ENCODE data around the gene DRC1.
"Not testable (repeated sequence)": the region's sequence is repeated elsewhere in the genome, so short reads cannot be mapped to it uniquely, and the experiment has no call there.

DRC1 gene

DNA sequence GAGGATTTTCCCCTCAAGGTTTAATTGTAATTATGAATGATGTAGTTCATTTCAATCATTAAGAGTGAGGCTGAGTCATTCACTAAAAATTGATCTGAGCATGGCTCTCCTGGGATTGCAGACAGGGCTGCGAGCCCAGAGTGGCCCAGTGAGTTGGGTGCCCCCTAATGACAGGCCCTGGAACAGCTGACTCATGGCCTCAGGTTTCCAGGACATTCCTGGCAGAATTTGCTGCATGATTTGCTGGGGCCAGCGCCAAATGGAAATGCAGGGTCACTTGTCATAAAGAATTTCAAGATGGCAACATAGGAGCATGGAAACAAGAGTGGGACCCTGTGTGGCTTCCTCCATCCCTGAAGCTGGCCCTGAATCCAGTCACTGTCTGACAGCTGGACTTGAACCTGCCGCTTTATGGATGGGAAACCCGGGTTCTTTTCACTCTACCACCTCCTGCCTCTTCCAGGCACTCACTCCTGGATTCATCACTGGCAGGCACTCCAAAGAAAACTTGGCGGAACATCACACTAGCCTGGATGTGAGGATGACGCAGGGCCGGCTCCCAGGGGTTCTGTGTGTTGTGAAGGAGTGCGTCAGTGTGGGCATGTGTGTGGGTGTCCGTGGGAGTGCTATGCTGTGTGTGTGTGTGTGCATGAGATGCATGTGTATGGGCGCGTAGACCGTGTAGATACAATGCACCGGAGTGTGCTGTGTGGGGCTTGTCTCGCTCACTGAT, 61.0 kb downstream of the DRC1 start:
- DNase-seq (ENCODE audit: low read depth in 1 of 2, low spot score in 1 of 2), result no peak

DNA sequence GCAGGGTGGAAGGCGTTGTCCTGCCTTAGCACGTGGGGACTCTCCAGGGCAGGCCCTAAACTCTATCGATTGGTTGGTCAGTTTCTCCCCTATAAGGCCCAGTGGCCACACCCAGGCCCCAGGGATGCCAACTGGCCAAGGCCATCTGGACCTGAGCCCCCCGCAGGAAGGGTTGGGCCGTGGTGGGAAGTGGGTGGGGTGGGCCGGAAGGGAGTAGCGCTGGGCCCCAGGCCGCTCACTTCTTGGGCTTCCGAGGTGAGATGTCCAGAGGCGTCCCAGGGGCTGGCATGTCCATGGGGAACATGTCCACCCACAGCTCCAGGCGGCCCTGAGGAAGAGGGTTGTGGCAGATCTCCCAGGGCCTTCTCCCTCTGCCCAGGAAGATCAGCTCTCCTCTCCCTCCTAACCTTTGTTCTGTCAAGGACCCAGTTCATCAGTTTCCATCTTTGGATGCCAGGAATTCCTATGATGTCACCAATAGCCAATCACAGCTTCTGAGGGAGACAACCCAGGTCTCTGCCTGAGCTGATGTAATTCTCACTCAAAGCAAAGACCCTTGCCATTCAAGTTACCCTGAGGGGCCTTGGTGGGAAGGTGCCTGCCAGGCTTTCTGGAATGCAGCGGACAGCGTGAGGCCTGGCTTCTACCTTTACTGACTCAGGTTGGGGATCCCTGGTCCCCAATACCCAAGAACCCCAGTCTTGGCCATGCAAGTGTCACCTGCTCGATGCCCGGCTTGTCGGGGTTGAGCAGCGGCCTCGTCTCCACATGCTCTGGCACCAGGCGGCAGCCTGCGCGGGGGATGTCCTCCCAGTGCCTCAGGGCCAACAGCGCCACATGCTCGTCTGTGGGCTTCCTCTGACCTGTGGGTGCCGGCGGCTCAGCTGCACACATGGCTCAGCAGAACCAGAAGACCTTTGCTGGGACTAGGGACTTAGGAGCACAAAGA, 61.8 kb downstream of the DRC1 start:
- DNase-seq (ENCODE audit: low read depth in 1 of 2, low spot score in 1 of 2), result no peak

DNA sequence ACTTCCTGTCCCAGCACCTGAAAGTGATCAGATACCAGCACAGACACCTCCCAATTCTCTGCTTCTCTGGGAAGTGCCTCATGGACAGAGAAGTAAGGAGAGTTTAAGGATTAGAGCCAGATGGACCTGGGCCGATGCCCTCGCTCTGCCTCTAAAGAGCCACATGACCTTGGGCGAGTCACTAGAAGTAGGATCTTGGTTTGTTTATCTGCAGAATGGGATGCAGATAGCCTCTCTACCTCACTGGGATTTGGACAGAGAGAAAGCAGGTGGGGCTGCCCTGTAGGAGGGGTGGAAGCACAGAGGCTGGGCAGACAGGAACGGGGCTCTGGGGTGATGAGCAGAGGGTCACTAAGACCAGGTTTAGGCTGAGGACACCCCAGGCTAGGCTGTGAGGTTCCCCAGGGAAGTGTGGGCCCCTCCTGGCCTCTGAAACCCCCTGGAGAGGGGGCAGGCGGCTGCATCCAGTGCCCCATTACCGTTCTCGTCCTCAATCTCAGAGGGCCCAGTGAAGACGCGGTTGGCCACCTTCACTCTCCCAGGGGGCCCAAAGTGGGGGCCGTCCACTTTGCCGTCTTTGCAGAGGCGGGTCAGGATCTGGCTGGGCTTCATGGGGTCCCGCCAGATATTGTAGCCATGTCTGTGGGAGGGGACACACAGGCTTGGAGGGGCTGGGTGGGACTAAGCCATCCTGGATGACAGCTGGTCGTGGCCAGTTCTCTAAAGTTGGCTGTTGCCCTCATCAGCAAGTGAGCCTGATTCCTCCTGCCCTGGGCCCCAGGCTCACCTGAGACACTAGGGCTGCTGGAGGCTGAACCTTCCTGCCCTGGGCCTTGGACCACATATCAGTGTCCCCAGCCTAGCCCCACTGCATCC, 62.9 kb downstream of the DRC1 start:
- DNase-seq (ENCODE audit: low read depth in 1 of 2, low spot score in 1 of 2), result no peak

DNA sequence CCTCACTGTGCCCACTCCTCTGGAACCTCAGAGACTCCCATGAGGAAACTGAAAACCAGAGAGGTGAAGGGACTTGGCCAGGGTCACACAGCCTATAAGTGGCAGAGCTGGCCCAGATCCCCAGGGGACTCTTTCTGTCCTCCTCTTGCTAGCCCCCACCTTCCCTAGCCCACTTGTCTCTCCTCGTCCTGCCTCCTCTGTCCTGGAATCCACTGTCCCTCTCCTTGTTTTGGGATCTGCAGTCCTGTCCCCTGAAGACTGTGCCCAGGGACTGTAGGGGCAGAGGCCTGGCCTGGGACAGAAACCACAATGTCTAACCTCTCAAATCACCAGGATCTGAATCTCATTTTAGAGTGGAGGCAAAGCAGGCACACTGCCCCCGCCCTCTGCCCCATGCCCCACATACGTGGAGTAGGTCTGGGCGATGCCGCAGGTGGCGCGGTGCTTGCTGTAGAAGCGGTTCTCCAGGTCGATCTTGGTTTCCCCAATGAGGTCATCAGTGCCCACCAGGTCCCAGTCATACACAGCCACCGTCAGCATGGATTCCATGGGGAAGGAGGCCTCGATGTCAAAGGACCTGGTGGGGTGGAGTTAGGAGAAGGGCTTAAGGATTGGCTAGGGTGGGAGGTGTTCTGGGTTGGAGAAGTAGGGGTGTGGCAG, 63.7 kb downstream of the DRC1 start:
- no peak for DNase-seq (ENCODE audit: low read depth in 1 of 2, low spot score in 1 of 2)

DNA sequence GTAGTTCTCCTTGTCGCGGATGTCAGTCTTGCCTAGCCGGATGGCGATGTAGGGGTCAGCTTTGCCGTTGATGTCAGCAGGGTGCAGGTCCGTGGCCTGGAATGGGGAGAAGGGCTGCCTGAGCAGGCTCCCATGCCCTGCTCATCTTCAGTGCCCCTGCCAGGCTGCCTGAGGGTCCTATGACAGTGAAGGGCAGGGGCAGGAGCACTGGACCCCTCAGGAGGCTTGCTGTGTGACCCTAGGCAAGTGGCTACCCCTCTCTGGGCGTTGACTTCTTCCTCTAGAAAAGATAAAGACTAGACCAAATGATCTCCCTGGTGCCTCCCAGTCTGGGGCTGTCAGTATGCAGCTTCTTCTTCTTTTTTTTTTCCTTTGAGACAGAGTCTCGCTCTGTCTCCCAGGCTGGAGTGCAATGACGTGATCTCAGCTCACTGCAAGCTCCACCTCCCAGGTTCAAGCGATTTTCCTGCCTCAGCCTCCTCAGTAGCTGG, 64.3 kb downstream of the DRC1 start:
- DNase-seq (ENCODE audit: low read depth in 1 of 2, low spot score in 1 of 2), result no peak

DNA sequence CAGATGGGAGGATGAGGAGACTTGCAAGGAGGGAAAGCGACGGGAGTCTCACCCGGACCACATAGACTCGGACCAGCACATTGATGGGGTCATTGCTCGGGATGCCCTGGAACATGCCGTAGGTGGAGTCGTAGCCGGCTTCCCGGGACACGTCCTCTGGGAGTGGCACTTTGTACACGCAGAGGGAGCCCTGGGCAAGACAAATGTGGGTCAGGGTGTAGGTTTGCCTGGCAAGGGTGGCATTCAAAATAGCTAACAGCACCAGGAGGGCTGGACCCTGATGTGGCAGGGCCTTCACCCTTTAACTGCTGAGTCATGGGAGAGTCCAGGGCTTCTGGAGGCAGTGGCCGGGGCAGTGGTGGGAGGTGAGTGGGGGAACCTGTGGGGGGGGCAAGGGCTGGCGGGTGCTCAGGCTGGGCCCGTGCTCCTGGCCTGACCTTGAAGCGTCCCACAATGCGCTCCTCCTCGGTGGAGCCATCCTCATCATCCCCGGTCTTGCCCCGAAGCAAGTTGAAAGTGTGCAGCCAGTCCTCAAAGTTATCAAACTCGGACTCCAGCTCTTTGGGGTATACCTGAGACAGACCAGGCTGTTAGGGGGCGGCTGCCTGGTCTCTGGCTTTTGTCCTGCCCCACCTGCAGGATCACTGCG, 65.1 kb downstream of the DRC1 start:
- DNase-seq (ENCODE audit: low read depth in 1 of 2, low spot score in 1 of 2), result no peak

- DNase-seq (ENCODE audit: low read depth in 1 of 2, low spot score in 1 of 2), result not testable (repeated sequence)
Measured at GRCh38 chr2:26468544-26468943, 66.8 kb downstream of the DRC1 start.

GRCh38 chr2:26469092-26469710, 67.5 kb downstream of the DRC1 start:
- DNase-seq (ENCODE audit: low read depth in 1 of 2, low spot score in 1 of 2), result peak; percentile 40 to 52

- DNase-seq (ENCODE audit: low read depth in 1 of 2, low spot score in 1 of 2), result no peak
Measured at GRCh38 chr2:26469955-26470354, 68.2 kb downstream of the DRC1 start.

DNA sequence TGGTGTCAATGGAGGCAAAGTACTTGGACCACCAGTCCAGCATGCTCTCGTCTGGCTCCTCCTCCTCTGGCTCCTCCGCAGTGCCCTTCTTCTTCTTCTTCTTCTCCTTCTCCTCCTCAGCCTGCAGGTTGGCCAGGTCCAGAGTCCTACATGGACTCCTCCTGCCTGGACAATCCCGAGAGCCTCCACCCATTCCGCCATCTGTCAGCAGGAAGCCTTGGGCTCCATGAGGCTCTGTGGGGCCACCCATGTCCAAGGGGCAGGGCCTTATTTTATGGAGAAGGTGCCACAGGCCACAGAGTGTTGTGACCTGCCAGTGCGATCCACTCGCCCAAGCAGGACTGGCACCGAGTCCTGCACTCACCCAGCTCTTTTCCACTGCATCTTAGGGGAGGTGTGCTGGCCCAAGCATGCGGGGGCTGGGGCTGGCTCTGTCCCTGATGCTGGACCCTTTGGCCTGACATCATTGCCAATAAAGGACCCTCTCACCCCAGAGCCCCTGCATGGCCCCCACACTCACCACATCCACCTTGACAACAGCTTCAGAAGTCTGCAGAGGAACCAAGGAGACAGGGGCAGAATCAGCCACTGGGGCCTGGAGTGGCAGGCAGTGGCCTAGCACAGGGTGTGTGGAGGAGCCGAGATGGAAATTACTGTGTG, 69.0 kb downstream of the DRC1 start:
- DNase-seq (ENCODE audit: low read depth in 1 of 2, low spot score in 1 of 2), result no peak

DNA sequence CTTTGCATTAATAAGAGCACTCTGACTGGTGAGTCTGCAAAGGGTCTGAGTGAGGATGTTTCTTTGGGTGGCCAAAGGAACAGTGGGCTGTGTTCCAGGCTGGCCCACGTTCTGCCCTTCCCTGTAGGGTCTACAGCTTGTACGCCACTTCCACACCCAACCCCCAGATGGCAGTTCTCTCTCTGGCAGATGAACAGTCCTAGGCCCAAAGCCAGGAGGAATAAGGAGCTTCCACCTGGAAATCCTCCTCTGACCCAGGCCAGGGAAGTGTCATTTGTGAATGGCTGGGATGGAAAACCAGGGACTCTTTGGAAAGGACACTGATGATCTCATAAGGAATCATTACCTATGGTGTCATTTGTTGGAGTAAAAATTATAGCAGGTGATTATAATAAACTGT, 69.6 kb downstream of the DRC1 start:
- no peak for DNase-seq (ENCODE audit: low read depth in 1 of 2, low spot score in 1 of 2)

GRCh38 chr2:26471766-26472706, 70.3 kb downstream of the DRC1 start:
- DNase-seq (ENCODE audit: low read depth in 1 of 2, low spot score in 1 of 2), result no peak

DNA sequence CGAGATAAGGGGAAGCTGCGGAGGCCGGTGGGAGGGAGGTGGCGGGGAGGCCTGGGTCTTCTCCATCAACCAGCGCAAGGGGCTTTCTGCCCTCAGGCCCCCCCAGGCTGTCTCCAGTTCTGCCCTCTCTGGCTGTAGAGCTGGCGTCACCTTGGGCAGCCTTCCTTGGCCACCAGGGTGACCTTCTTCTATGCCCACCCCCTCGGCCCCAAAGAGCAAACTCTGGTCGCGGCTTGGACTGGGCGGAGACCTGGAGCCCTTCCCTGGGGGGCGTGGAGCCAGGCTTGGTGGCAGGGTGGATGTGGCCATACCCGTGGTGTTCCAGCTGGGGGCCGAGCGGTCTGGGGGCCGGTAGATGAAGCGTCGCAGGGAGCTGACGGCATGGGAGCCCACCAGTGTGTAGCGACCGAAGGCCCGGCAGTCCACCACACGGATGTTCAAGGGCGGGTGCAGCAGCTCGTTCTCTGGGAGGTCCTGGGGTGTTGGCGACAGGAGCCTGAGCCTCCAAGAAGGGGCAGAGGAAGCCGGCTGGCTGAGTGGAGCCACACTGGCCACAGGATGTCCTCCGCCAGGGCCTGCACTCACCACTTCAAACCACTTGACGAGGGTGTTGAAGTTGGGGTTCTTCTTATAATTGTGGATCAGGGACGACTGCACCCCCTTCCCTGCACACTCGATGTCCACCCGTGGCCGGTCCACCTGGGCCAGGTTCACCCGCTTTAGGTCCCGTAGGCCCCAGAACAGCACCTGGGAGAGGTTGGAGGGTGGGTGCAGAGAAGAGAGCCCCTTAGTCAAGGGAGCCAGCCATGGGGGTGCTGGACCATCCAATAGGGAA, 71.3 kb downstream of the DRC1 start:
- DNase-seq (ENCODE audit: low read depth in 1 of 2, low spot score in 1 of 2), result no peak

DNA sequence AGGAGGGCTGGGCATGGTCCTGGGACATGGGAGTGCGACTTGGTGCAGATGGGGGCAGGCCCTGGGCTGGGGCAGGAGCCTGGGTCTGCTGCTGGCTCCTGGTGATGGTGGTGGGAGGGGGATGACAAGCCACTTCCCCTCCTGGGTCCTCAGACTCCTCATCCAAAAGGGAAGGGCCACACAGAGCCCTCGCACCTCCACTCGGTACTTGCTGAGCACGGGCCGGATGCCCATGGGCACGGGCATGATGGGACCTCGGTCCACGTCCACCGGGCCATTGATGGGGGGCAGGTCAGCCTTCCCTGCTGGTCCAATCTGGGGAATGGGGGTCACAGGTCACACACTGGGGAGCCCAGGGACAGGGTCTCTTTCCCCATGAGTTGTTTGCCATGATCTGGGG, 72.1 kb downstream of the DRC1 start:
- no peak for DNase-seq (ENCODE audit: low read depth in 1 of 2, low spot score in 1 of 2)

DNA sequence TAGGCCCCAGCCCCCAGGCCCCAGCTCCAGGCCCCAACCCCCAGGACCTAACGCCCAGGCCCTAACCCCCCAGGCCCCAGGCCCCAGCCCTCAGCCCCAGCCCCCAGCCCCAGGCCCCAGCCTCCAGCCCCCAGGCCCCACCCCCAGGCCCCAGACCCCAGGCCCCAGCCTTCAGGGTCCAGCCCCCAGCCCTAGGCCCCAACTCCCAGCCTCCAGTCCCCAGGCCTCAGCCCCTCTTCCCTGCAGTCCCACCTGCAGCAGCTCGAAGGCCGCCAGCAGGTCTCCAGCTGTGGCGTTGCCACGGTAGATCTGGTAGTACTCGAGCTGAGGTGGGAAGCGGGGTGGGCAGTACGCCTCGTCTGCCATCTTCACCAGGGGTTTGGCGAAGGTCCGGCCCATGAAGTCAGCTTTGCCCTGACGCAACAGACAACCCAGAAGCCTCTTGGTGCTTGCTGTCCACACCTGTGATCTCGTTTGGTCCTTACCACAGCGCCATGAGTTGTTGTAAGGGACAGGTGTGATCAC, 72.6 kb downstream of the DRC1 start:
- no peak for DNase-seq (ENCODE audit: low read depth in 1 of 2, low spot score in 1 of 2)

DNA sequence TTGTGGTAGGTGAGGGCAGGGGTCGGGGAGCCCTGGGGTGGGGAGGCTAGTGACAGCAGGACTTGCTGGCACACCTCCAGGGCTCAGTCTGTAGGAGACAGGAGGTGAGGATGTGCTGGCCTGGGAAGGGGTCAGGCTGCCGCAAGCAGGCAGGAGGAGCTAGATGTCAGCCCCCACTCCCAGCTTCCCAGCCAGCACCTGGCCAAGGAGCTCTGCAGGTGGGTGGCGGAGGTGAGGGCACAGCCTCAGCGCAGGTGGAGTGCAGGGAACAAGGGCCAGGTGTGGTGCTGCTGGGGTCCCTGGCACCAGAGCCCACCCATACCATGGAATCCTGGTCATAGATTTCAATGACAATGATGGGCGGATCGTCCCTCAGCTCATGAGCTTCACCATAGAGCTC, 73.3 kb downstream of the DRC1 start:
- DNase-seq (ENCODE audit: low read depth in 1 of 2, low spot score in 1 of 2), result no peak
